ENCODE measurements around the gene ZBTB25.

Gene ZBTB25

GRCh38 chr14:64549791-64550620 is 46.4 kb upstream of the ZBTB25 start, which contains the start of gene PPP1R36:
Gene PPP1R36 (plus strand): TSS chr14:64549961. CDS start chr14:64549998, 37 bp downstream.
- peak within 1 kb of the TSS; percentile 72 for H3K4me2 ChIP-seq (ENCODE audit: low read depth, low read length, poor library complexity, severe bottlenecking)
- H2AFZ ChIP-seq (ENCODE audit: low read length) = peak within 1 kb of the TSS; percentile 84
- H3F3A ChIP-seq (ENCODE audit: low read depth) = no peaks in the 10 kb centered on the region
- H3K79me2 ChIP-seq (ENCODE audit: insufficient read depth, low read length) = no peaks in the 10 kb centered on the region
- peaks cover 5% of the 10 kb centered on the region for H3K4me1 ChIP-seq (ENCODE audit: insufficient read depth, low read length, poor library complexity, severe bottlenecking)
- no peaks in the 10 kb centered on the region for H3K27me3 ChIP-seq (ENCODE audit: insufficient read depth, low read length, poor library complexity, severe bottlenecking)
- no peaks in the 10 kb centered on the region for H3K36me3 ChIP-seq (ENCODE audit: insufficient read depth, low read length)
- TF ChIP-seq CTCF (conservative IDR thresholded peaks at IDR 0.05; ENCODE audit: low read length) (no peak), EZH2phosphoT487 (IDR thresholded peaks at IDR 0.05; ENCODE audit: borderline replicate concordance) (no peak)
- no peaks in the 10 kb centered on the region for H3K9me3 ChIP-seq (ENCODE audit: insufficient read depth, low read depth, low read length)
- H3K9me2 ChIP-seq (replicated peaks; ENCODE audit: low read depth, low read length) = no peaks in the 10 kb centered on the region
- H3K4me3 ChIP-seq (ENCODE audit: low read length, poor library complexity, severe bottlenecking) = peak within 1 kb of the TSS; percentile 66
- no peaks in the 10 kb centered on the region for H4K20me1 ChIP-seq (ENCODE audit: insufficient read depth, low read length, poor library complexity, severe bottlenecking)
- H3K9ac ChIP-seq (ENCODE audit: low read depth, low read length, poor library complexity, severe bottlenecking) = peak within 1 kb of the TSS; percentile 39

- Histone ChIP-seq H3K79me2 (ENCODE audit: insufficient read depth, low read length) (no peaks in the 10 kb centered on the region), H3K9me2 (replicated peaks; ENCODE audit: low read depth, low read length) (no peaks in the 10 kb centered on the region), H3K36me3 (ENCODE audit: insufficient read depth, low read length) (no peaks in the 10 kb centered on the region), H4K20me1 (ENCODE audit: insufficient read depth, low read length, poor library complexity, severe bottlenecking) (no peaks in the 10 kb centered on the region), H2AFZ (ENCODE audit: low read length) (peak overlapping the region; percentile 84), H3K4me1 (ENCODE audit: insufficient read depth, low read length, poor library complexity, severe bottlenecking) (peaks cover 5% of the 10 kb centered on the region), H3F3A (ENCODE audit: low read depth) (no peaks in the 10 kb centered on the region), H3K4me2 (ENCODE audit: low read depth, low read length, poor library complexity, severe bottlenecking) (peak overlapping the region; percentile 72), H3K27me3 (ENCODE audit: insufficient read depth, low read length, poor library complexity, severe bottlenecking) (no peaks in the 10 kb centered on the region), H3K9ac (ENCODE audit: low read depth, low read length, poor library complexity, severe bottlenecking) (peak overlapping the region; percentile 39), H3K9me3 (ENCODE audit: insufficient read depth, low read depth, low read length) (no peaks in the 10 kb centered on the region), H3K4me3 (ENCODE audit: low read length, poor library complexity, severe bottlenecking) (peak overlapping the region; percentile 66)
- TF ChIP-seq EZH2phosphoT487 (IDR thresholded peaks at IDR 0.05; ENCODE audit: borderline replicate concordance) = no peak
- no peak for TF ChIP-seq CTCF (conservative IDR thresholded peaks at IDR 0.05; ENCODE audit: low read length)
These were observed 45.4 kb upstream of the ZBTB25 start for GRCh38 chr14:64549016-64549415.

GRCh38 chr14:64544607-64545312 is 41.1 kb upstream of the ZBTB25 start:
- TF ChIP-seq CTCF (conservative IDR thresholded peaks at IDR 0.05; ENCODE audit: low read length) (no peak), EZH2phosphoT487 (IDR thresholded peaks at IDR 0.05; ENCODE audit: borderline replicate concordance) (no peak)
- no peak overlapping the region for H3K4me2 ChIP-seq (ENCODE audit: low read depth, low read length, poor library complexity, severe bottlenecking)
- no peaks in the 10 kb centered on the region for H3K36me3 ChIP-seq (ENCODE audit: insufficient read depth, low read length)
- peaks cover 5% of the 10 kb centered on the region for H3K4me1 ChIP-seq (ENCODE audit: insufficient read depth, low read length, poor library complexity, severe bottlenecking)
- H3K79me2 ChIP-seq (ENCODE audit: insufficient read depth, low read length) = no peaks in the 10 kb centered on the region
- H2AFZ ChIP-seq (ENCODE audit: low read length) = no peak overlapping the region
- no peaks in the 10 kb centered on the region for H3K27me3 ChIP-seq (ENCODE audit: insufficient read depth, low read length, poor library complexity, severe bottlenecking)
- H3F3A ChIP-seq (ENCODE audit: low read depth) = no peaks in the 10 kb centered on the region
- no peaks in the 10 kb centered on the region for H3K9me2 ChIP-seq (replicated peaks; ENCODE audit: low read depth, low read length)
- no peaks in the 10 kb centered on the region for H4K20me1 ChIP-seq (ENCODE audit: insufficient read depth, low read length, poor library complexity, severe bottlenecking)
- H3K9me3 ChIP-seq (ENCODE audit: insufficient read depth, low read depth, low read length) = no peaks in the 10 kb centered on the region
- no peak overlapping the region for H3K4me3 ChIP-seq (ENCODE audit: low read length, poor library complexity, severe bottlenecking)
- no peak overlapping the region for H3K9ac ChIP-seq (ENCODE audit: low read depth, low read length, poor library complexity, severe bottlenecking)
